Measurements from ENCODE around the gene PRKAR1B.
A peak's percentile ranks its signal among the peaks of the same experiment; 100 is the strongest.
"Not testable (repeated sequence)": the region's sequence is repeated elsewhere in the genome, so short reads cannot be mapped to it uniquely, and the experiment has no call there.

PRKAR1B gene

DNA sequence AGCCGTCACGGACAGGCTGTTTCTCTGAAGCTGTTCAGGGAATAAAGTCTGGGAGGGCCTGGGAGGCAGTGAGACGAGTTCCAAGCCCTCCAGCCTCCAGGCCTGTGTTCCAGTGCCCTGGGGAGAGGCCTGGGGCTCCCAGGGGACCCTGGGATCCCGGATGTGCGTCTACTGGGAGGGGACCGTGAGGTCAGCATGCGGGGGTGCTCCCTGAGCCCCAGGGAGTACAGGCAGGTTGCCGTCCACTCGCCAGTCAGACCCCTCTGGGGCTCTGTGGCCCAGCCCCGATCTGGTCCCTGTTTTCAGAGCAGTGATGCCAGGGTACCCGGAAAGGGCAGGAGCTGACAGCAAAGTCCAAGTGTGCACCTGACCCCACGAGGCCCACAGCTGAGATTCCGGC, 81.5 kb downstream of the PRKAR1B start:
- Mint-ChIP-seq H3K4me3 (no peak overlapping the region), H3K9me3 (peaks cover 3 to 4% of the 10 kb centered on the region in 2 donors), H3K4me1 (peaks cover 6% of the 10 kb centered on the region), H3K27me3 (no peaks in the 10 kb centered on the region), H3K27ac (no peak overlapping the region)
- no peak for DNase-seq
- no peak for ATAC-seq

DNA sequence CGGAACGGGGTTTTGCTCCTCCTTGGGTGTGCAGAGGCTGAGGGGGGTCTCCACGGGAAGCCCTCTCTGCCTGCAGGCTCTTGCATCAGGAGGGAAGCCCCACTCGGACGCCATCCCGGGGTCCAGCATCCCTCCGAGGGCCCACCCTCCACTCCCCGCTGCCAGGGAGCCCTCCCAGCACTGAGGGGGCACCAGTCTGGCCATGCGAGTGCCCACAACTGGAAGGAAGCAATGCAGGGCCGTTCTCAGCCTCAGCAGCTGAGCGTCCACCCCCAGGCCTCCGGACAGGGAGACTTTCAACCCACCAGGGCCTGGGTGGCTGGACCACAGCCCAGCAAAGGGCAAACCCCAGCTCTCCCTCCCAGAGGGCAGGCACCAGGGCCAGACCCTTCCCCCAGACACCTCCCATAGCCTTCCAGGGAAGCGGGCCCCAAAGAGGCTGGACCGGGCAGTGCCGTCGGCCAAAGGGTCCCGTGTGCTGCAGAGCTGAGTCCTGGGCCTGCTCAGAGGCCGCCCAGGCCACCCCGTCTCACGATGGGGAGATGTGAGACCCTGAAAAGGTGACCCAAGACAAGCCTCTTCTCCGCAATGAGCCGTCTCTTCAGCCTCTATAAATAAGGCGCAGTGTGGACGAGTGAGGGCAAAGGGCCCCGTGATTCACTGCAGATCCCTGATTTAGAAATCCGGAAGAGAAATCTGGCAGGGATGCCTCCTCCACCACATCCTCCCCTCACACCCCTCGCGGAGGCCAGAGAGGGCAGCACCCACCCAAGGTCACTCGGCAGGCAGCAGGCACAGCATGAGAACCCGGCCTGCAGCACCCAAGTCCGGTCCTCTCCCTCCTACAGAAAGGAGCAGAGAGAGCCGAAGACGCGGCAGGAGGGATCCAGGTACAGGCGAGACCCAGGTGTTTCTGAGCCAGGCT, 82.4 kb downstream of the PRKAR1B start:
- Mint-ChIP-seq H3K27ac (no peak overlapping the region), H3K9me3 (peaks cover 5 to 7% of the 10 kb centered on the region in 2 donors), H3K27me3 (no peaks in the 10 kb centered on the region), H3K4me3 (no peak overlapping the region), H3K4me1 (peaks cover 14% of the 10 kb centered on the region)
- DNase-seq (no peak), ATAC-seq (no peak)

DNA sequence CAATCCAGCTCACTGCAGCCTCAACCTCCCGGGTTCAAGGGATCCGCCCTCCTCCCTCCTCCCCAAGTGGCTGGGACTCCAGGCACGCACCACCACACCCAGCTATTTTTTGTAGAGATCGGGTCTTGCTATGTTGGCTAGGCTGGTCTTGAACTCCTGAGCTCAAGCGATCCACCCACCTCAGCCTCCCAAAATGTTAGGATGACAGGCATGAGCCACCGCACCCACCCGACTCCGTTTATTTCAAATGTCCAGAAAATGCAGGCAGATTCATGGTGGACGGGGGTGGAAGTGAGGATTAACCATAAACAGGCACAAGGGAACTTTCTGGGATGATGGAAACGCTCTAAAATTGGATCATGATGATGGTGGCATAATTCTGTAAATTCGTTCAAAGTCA, 85.1 kb downstream of the PRKAR1B start:
- Mint-ChIP-seq H3K9me3 (peaks cover 5 to 7% of the 10 kb centered on the region in 2 donors), H3K27ac (no peak overlapping the region), H3K27me3 (no peaks in the 10 kb centered on the region), H3K4me3 (no peak overlapping the region), H3K4me1 (peaks cover 21% of the 10 kb centered on the region)
- DNase-seq (no peak), ATAC-seq (no peak)

DNA sequence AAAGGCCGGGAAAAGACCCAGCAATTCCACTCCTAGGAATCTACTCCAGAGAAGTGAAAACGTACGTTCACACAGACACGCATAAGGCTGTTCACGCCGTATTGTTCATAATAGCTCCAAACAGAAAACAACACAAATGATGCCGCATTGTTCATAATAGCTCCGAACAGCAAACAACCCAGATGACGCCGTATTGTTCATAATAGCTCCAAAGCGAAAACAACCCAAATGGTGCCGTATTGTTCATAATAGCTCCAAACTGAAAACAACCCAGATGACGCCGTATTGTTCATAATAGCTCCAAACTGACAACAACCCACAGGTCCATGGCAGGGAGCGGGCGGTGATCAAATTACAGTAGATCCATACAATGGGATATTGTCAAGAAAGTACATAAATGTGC, 85.8 kb downstream of the PRKAR1B start:
- Mint-ChIP-seq H3K4me3 (no peak overlapping the region), H3K9me3 (peaks cover 5 to 7% of the 10 kb centered on the region in 2 donors), H3K4me1 (peaks cover 27% of the 10 kb centered on the region), H3K27ac (no peak overlapping the region), H3K27me3 (no peaks in the 10 kb centered on the region)
- DNase-seq (no peak), ATAC-seq (no peak)

DNA sequence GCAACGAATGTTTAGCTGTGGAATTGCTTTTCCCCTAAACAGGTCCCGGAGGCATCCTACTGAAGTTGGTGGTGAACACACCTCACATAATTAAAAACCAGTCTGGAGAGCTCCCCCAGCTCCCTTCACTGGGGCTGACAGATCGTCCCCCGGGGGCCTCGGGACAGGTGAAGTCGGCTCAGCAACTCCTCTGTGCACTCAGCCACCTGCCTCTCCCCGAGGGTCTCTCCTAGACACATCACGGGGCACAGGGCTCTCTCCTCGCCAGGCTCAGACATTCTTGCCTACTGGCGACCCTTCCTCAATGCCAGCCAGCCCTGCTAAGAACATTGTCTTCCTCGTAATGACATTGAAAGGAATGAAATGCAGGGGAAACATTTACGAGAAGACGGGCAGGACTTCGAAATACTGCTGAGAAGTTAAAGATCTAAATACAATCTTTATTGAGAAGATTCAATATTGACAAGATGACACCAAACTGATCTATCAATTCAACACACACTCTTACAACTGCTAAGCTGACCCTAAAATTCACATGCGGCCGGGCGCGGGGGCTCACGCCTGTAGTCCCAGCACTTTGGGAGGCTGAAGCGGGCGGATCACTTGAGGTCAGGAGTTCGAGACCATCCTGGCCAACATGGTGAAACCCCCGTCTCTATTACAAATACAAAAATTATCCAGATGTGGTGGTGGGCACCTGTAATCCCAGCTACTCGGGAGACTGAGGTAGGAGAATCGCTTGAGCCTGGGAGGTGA, 88.6 kb downstream of the PRKAR1B start:
- no peak overlapping the region for H3K4me3 Mint-ChIP-seq
- DNase-seq: no peak
- peaks cover 29% of the 10 kb centered on the region for H3K4me1 Mint-ChIP-seq
- ATAC-seq: no peak
- peaks cover 5 to 7% of the 10 kb centered on the region in 2 donors for H3K9me3 Mint-ChIP-seq
- no peak overlapping the region for H3K27ac Mint-ChIP-seq
- H3K27me3 Mint-ChIP-seq: no peaks in the 10 kb centered on the region

DNA sequence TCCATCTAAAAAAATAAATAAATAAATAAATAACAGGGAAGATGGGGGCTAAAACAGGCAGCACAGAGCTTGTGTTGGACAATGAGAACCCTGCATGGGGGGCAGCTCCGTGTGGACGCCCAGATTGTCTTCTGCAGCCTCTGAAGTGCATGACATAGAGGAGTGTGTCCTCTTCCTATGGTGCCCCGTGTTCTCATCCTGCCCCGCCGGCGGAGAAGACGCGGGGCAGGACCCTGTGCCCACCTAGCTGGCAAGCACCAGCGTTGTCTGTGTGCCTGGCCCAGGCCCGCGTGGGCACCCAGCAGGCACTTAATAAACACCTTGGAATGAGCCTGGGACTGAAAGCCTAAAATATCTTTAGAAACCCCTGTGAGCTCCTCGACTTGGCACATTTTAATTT, 89.3 kb downstream of the PRKAR1B start:
- Mint-ChIP-seq H3K27ac (no peak overlapping the region), H3K27me3 (no peaks in the 10 kb centered on the region), H3K4me1 (peaks cover 29% of the 10 kb centered on the region), H3K4me3 (no peak overlapping the region), H3K9me3 (peaks cover 5 to 7% of the 10 kb centered on the region in 2 donors)
- DNase-seq (no peak), ATAC-seq (no peak)

GRCh38 chr7:636396-636795, 90.7 kb downstream of the PRKAR1B start:
- Mint-ChIP-seq H3K4me3 (no peak overlapping the region), H3K4me1 (peaks cover 35% of the 10 kb centered on the region), H3K27ac (peak overlapping the region in 1 of 2 donors; percentile 63), H3K9me3 (peaks cover 5 to 7% of the 10 kb centered on the region in 2 donors), H3K27me3 (no peaks in the 10 kb centered on the region)
- ATAC-seq (peak; percentile 90), DNase-seq (peak; percentile 33 to 57)

GRCh38 chr7:635687-636382, 91.2 kb downstream of the PRKAR1B start:
- H3K27me3 Mint-ChIP-seq: not testable (repeated sequence)

GRCh38 chr7:635227-635626, 91.9 kb downstream of the PRKAR1B start:
- ATAC-seq (no peak), DNase-seq (no peak)
- H3K4me1 Mint-ChIP-seq: peaks cover 26% of the 10 kb centered on the region
- no peaks in the 10 kb centered on the region for H3K27me3 Mint-ChIP-seq
- no peak overlapping the region for H3K4me3 Mint-ChIP-seq
- H3K9me3 Mint-ChIP-seq: no peaks in the 10 kb centered on the region
- no peak overlapping the region for H3K27ac Mint-ChIP-seq

More at GRCh38 chr7:635687-636382, 91.2 kb downstream of the PRKAR1B start:
- H3K4me1 Mint-ChIP-seq: peaks cover 32% of the 10 kb centered on the region
- not testable (repeated sequence) for H3K27ac Mint-ChIP-seq, DNase-seq, ATAC-seq, H3K4me3 Mint-ChIP-seq, H3K9me3 Mint-ChIP-seq

- Mint-ChIP-seq H3K4me3 (no peak overlapping the region), H3K27ac (peak overlapping the region in 1 of 2 donors; percentile 48), H3K4me1 (peaks cover 15% of the 10 kb centered on the region), H3K9me3 (no peaks in the 10 kb centered on the region), H3K27me3 (no peaks in the 10 kb centered on the region)
- no peak for ATAC-seq
- DNase-seq: no peak
These were observed 93.6 kb downstream of the PRKAR1B start for GRCh38 chr7:633381-634018.

- peaks cover 15% of the 10 kb centered on the region for H3K4me1 Mint-ChIP-seq
- no peak for ATAC-seq
- H3K27me3 Mint-ChIP-seq: no peaks in the 10 kb centered on the region
- H3K27ac Mint-ChIP-seq: no peak overlapping the region
- no peak for DNase-seq
- no peaks in the 10 kb centered on the region for H3K9me3 Mint-ChIP-seq
- no peak overlapping the region for H3K4me3 Mint-ChIP-seq
These were observed 94.3 kb downstream of the PRKAR1B start for GRCh38 chr7:632831-633210.

- DNase-seq (no peak), ATAC-seq (no peak)
- no peak overlapping the region for H3K4me3 Mint-ChIP-seq
- peaks cover 15% of the 10 kb centered on the region for H3K4me1 Mint-ChIP-seq
- H3K27me3 Mint-ChIP-seq: no peaks in the 10 kb centered on the region
- H3K9me3 Mint-ChIP-seq: no peaks in the 10 kb centered on the region
- peak overlapping the region in 1 of 2 donors; percentile 48 for H3K27ac Mint-ChIP-seq
These were observed 94.9 kb downstream of the PRKAR1B start for GRCh38 chr7:631964-632830.

DNA sequence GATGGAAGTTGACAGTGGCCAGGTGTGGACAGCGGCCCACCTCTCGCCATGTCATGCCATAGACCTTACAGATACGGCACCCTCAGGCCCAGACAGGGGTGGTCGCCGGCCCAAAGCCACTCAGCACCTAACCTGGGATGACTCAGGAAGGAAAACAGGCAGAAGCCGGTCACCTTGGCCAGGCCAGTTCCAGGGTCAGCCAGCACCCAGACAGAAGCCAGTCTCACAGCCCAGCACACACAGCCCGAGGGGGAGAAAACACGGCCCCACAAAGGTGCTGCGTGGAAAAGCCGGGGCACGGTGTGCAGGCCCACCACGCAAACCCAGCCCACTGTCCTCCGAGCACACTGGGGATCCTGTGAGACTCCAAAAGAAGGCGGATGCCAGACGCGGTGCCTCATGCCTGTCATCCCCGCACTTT, 95.8 kb downstream of the PRKAR1B start:
- Mint-ChIP-seq H3K27me3 (no peaks in the 10 kb centered on the region), H3K9me3 (no peaks in the 10 kb centered on the region), H3K4me1 (peaks cover 9% of the 10 kb centered on the region), H3K27ac (peak overlapping the region in 1 of 2 donors; percentile 19), H3K4me3 (no peak overlapping the region)
- no peak for ATAC-seq
- no peak for DNase-seq

DNA sequence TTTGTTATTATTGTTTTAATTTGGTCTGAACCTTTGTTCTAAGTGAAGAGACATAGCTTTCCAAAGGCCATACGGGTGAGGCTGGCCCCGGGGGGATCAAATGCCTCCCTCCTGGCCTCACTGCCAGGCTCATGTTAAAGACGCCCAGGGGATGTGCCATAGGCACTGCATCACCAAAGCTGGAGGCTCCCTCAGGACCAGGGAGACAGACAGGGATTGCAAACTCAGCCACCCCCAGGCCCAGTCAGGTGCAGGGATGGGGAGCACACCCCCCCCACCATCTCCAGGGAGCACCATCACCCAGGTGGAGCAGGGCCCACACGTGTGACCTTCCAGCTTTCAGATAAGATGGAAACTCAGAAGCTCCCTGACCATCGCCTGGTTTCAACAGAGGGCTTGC, 96.5 kb downstream of the PRKAR1B start:
- no peaks in the 10 kb centered on the region for H3K27me3 Mint-ChIP-seq
- no peak for ATAC-seq
- H3K4me1 Mint-ChIP-seq: peaks cover 6% of the 10 kb centered on the region
- H3K4me3 Mint-ChIP-seq: no peak overlapping the region
- peaks cover 4% of the 10 kb centered on the region in 2 donors for H3K9me3 Mint-ChIP-seq
- no peak for DNase-seq
- no peak overlapping the region for H3K27ac Mint-ChIP-seq

Measured in stimulated activated naive CD8-positive, alpha-beta T cell treated with anti-CD3 and anti-CD28 coated beads, Interleukin-15, amount 100 ng/mL, for 72 hours (primary cell).